Activated CD4-positive, alpha-beta T cell treated with anti-CD3 and anti-CD28 coated beads, Interleukin-2, amount 50 U/mL, for 4 hours (primary cell): ENCODE data around the gene MBD3L2B.

Experiments used
- DNase-seq, 2 experiments: peaks; one replicate each; pipeline ENCODE4 v3.0.0-alpha.2; 2020

Gene MBD3L2B

GRCh38 chr19:7010722-7011593 lies 10.3 kb downstream of the MBD3L2B start:
- no peak for DNase-seq

- no peak for DNase-seq
Measured at GRCh38 chr19:7007859-7008258, 13.4 kb downstream of the MBD3L2B start.

GRCh38 chr19:7006135-7006704 lies 15.0 kb downstream of the MBD3L2B start:
- no peak for DNase-seq

GRCh38 chr19:7004313-7004931 lies 16.8 kb downstream of the MBD3L2B start:
- DNase-seq, result no peak

- no peak for DNase-seq
Measured at GRCh38 chr19:7000816-7001215, 20.4 kb downstream of the MBD3L2B start.

GRCh38 chr19:7000333-7000732 lies 20.9 kb downstream of the MBD3L2B start:
- DNase-seq, result no peak

- no peak for DNase-seq
Measured at GRCh38 chr19:6999933-7000332, 21.3 kb downstream of the MBD3L2B start.

- no peak for DNase-seq
Measured at GRCh38 chr19:6997679-6998445, 23.4 kb downstream of the MBD3L2B start.

- no peak for DNase-seq
Measured at GRCh38 chr19:6996810-6997209, 24.4 kb downstream of the MBD3L2B start.

GRCh38 chr19:6995054-6995453 lies 26.2 kb downstream of the MBD3L2B start:
- DNase-seq, result no peak

- DNase-seq, result no peak
Measured at GRCh38 chr19:6988257-6988656, 33.0 kb downstream of the MBD3L2B start.

GRCh38 chr19:6987850-6988249 lies 33.4 kb downstream of the MBD3L2B start:
- DNase-seq, result no peak

- DNase-seq, result no peak
Measured at GRCh38 chr19:6983448-6983847, 37.8 kb downstream of the MBD3L2B start.

GRCh38 chr19:6979399-6979798 lies 41.8 kb downstream of the MBD3L2B start:
- no peak for DNase-seq

- no peak for DNase-seq
Measured at GRCh38 chr19:6976197-6976596, 45.0 kb downstream of the MBD3L2B start.

- DNase-seq, result no peak
Measured at GRCh38 chr19:6971366-6971765, 49.9 kb downstream of the MBD3L2B start.

- no peak for DNase-seq
Measured at GRCh38 chr19:6970443-6970842, 50.8 kb downstream of the MBD3L2B start.

GRCh38 chr19:6970021-6970420 lies 51.2 kb downstream of the MBD3L2B start:
- no peak for DNase-seq

GRCh38 chr19:6969490-6969889 lies 51.7 kb downstream of the MBD3L2B start:
- no peak for DNase-seq
